ES-I3 (cell line): Measurements from ENCODE around the gene BUD13.

Experiments
- H3K36me3 ChIP-seq: 2 replicates; pipeline ENCODE4 v1.6.1; 2013; ENCODE audit warnings: mild to moderate bottlenecking, low read length, control low read depth, moderate library complexity; ENCODE audit not compliant: insufficient read depth
- H3K4me1 ChIP-seq: 2 replicates; pipeline ENCODE4 v1.6.1; 2013; ENCODE audit warnings: mild to moderate bottlenecking, control low read depth, low read length; ENCODE audit not compliant: insufficient read depth
- H3K9ac ChIP-seq: 2 replicates; pipeline ENCODE4 v1.6.1; 2013; ENCODE audit warnings: low read depth, mild to moderate bottlenecking, low read length, moderate library complexity
- H3K9me3 ChIP-seq: 2 replicates; pipeline ENCODE4 v1.6.1; 2013; ENCODE audit warnings: mild to moderate bottlenecking, low read length, moderate library complexity; ENCODE audit not compliant: control insufficient read depth, insufficient read depth

BUD13 gene

DNA sequence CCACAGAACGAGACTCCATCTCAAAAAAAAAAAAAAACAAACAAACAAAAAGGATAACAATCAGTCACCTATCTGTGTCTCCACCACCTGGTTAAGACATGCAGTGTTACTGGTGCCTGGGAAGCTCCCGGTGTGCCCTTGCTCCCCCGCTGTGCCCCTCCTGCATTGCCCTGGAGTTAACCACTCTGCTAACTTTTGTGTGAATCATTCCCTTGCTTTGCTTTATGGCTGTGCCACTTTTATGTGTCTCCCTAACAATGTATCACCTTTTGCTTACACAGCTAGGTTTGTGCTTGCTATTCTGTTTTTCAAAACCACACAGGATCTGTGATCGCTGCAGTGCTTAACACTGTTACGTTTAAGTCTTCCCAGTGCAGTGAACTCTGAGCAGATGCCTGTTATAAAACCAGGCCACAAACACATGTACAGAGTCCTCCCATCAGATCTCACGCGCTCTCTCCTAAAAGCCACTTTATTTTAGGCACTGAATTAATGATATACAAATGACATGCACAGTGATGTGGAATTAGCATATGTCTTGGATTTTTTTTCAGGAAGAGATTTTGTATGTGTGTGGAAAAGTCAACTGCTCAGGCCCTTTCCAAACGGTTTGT is 69.9 kb downstream of the BUD13 start:
- H3K4me1 ChIP-seq = peaks cover 6% of the 10 kb centered on the region
- no peaks in the 10 kb centered on the region for H3K9me3 ChIP-seq
- H3K9ac ChIP-seq = no peak overlapping the region
- H3K36me3 ChIP-seq = no peaks in the 10 kb centered on the region

DNA sequence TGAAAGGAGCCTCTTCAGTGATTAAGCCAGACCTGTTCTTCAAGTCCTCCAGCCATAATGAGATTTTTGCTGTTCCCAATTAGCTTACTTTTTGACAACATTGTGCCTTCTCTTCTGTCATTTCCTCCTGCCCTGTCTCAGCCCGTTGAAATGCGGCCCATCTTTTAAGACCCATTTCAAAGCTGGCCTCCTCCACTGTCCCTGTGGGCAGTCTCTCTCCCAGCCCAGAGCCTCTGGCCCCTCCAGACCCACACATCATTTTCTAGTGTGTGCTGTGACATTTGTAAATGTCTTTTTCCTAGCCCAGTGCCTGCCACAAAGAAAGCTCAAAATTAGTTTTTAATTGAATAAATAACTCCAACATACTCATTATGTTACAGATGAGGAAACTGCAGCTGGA is 70.9 kb downstream of the BUD13 start:
- H3K9ac ChIP-seq = no peak overlapping the region
- H3K36me3 ChIP-seq = no peaks in the 10 kb centered on the region
- peaks cover 8% of the 10 kb centered on the region for H3K4me1 ChIP-seq
- no peaks in the 10 kb centered on the region for H3K9me3 ChIP-seq

DNA sequence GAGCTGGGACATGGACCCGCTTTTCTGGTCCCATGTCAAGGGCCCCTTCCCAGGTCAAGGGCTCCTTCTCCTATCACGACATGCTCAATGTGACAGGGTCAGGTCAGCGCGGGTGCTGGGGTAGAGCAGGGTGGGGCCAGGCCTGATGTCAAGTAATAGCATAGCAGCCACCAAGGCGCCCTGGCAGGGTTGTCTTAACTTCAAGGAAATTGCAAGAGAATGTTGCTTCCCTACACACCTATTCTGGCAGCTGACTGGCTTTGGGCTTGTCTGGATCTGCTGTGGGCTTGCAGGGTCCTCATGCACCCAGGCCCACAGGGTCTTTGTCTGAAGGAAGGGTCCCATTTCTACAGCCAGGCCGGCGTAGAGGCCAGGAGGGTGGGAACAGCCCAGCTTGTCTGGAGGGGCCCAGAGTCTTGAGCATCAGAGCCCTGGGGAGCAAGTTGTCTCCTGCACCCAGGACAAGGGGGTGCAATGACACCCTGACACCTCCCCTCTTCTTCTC is 71.4 kb downstream of the BUD13 start:
- H3K9ac ChIP-seq = no peak overlapping the region
- H3K36me3 ChIP-seq = no peaks in the 10 kb centered on the region
- H3K4me1 ChIP-seq = peaks cover 10% of the 10 kb centered on the region
- no peaks in the 10 kb centered on the region for H3K9me3 ChIP-seq

DNA sequence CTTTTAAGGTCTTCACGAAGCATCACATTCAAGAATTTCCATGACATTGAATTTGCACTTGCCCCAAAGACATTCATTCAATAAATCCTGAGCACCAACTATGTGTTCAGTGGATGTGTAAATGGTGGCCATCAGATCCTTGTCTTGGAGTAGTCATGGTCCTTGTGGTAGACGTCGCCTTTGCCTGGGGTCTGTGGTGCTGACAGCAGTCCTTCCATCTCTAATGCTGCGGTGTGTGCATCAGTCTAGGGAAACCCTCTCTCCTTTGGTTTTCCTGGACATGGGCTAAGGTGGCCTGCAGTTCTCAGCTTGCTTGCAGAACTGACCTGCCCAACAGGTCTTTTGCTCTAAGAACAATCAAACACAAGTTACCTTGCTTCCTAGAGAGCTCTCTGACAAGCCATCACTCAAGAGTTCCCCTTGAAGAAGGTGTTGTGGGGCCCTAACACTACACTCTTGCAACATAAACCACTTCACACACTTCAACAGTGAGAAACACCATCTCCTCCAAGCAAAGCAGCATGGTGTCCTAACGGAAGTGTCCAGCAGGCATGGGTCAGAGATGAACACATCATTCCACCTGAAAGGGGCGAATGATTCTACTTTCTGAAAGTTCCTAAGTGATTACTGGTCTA is 72.1 kb downstream of the BUD13 start:
- H3K9ac ChIP-seq = no peak overlapping the region
- no peaks in the 10 kb centered on the region for H3K36me3 ChIP-seq
- H3K4me1 ChIP-seq = peaks cover 16% of the 10 kb centered on the region
- H3K9me3 ChIP-seq = no peaks in the 10 kb centered on the region
